SK-N-SH treated with all-trans-retinoic acid at 6 μM for 48 hours (cell line): ENCODE measurements around the gene MEIS2.

Source experiments
- ARNTL ChIP-seq: fragments of 450-650 bp; formaldehyde crosslinking; IDR thresholded peaks from 2 replicates; pipeline ENCODE4 v1.5.0; 2020; ENCODE audit warnings: low read depth, mild to moderate bottlenecking, moderate library complexity, borderline replicate concordance
- GLIS3 ChIP-seq: fragments of 250-450 bp; sonication (Bioruptor Pico); IDR thresholded peaks from 2 replicates; pipeline ENCODE4 v1.5.0; 2020; ENCODE audit warnings: mild to moderate bottlenecking, moderate library complexity
- RARB ChIP-seq: fragments of 250-450 bp; sonication (Bioruptor Pico); IDR thresholded peaks from 2 replicates; pipeline ENCODE4 v1.8.0; 2021; ENCODE audit warnings: mild to moderate bottlenecking, moderate library complexity
- TOX ChIP-seq: fragments of 250-450 bp; sonication (Bioruptor Pico); IDR thresholded peaks from 2 replicates; pipeline ENCODE4 v1.8.0; 2021; ENCODE audit warnings: mild to moderate bottlenecking, moderate library complexity, borderline replicate concordance
- ZFP3 ChIP-seq: fragments of 250-450 bp; sonication (Bioruptor Pico); IDR thresholded peaks from 2 replicates; pipeline ENCODE4 v1.5.0; 2020; ENCODE audit warnings: mild to moderate bottlenecking, moderate library complexity
- ZFP30 ChIP-seq: fragments of 450-650 bp; formaldehyde crosslinking; IDR thresholded peaks from 2 replicates; pipeline ENCODE4 v1.5.0; 2022; ENCODE audit warnings: mild to moderate bottlenecking, moderate library complexity
- ZNF565 ChIP-seq: fragments of 450-650 bp; formaldehyde crosslinking; conservative IDR thresholded peaks from 2 replicates; pipeline ENCODE4 v1.5.0; 2020; ENCODE audit warnings: low read depth, mild to moderate bottlenecking, moderate library complexity
- TF ChIP-seq, protein P1 (sequence below): fragments of 250-450 bp; sonication (Bioruptor Pico); IDR thresholded peaks from 2 replicates; pipeline ENCODE4 v1.8.0; 2020; ENCODE audit warnings: mild to moderate bottlenecking, moderate library complexity, borderline replicate concordance
- TF ChIP-seq, protein P2 (sequence below): fragments of 250-450 bp; sonication (Bioruptor Pico); IDR thresholded peaks from 2 replicates; pipeline ENCODE4 v1.8.0; 2021; ENCODE audit warnings: low read depth, mild to moderate bottlenecking, moderate library complexity, borderline replicate concordance

DNA sequence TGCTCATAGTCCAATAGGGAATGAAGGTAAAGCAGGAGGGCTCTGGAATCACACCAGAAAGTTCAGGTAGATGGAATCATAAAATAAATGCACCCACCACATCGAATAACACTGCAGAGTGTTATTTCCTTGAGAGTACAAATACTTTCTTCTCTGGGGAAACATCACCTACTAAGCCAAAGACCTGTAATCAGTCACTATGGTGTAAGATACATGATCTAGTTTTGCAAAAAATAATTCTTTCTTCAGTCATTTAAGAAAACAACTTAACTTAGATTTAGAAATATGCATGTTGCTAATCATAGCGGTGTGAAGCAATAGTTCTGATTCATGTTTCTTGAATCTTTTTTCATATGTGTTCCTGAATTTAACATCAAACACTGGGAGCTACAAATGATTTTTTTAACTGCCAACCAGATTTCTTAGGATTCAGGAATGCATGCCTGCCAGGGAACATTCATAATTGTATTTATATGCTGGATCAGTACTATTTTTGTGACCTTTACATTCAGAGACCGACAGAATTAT, 40.2 kb upstream of the MEIS2 start:
- TF ChIP-seq ZFP3 (CRISPR knock-in tag) (no peak), ARNTL (CRISPR knock-in tag) (no peak), GLIS3 (CRISPR knock-in tag) (no peak), ZFP30 (no peak), ZNF565 (CRISPR knock-in tag) (no peak), RARB (no peak), TOX (CRISPR knock-in tag) (no peak)
- TF ChIP-seq, protein P1, sequence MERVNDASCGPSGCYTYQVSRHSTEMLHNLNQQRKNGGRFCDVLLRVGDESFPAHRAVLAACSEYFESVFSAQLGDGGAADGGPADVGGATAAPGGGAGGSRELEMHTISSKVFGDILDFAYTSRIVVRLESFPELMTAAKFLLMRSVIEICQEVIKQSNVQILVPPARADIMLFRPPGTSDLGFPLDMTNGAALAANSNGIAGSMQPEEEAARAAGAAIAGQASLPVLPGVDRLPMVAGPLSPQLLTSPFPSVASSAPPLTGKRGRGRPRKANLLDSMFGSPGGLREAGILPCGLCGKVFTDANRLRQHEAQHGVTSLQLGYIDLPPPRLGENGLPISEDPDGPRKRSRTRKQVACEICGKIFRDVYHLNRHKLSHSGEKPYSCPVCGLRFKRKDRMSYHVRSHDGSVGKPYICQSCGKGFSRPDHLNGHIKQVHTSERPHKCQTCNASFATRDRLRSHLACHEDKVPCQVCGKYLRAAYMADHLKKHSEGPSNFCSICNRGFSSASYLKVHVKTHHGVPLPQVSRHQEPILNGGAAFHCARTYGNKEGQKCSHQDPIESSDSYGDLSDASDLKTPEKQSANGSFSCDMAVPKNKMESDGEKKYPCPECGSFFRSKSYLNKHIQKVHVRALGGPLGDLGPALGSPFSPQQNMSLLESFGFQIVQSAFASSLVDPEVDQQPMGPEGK (CRISPR knock-in tag): no peak
- TF ChIP-seq, protein P2, sequence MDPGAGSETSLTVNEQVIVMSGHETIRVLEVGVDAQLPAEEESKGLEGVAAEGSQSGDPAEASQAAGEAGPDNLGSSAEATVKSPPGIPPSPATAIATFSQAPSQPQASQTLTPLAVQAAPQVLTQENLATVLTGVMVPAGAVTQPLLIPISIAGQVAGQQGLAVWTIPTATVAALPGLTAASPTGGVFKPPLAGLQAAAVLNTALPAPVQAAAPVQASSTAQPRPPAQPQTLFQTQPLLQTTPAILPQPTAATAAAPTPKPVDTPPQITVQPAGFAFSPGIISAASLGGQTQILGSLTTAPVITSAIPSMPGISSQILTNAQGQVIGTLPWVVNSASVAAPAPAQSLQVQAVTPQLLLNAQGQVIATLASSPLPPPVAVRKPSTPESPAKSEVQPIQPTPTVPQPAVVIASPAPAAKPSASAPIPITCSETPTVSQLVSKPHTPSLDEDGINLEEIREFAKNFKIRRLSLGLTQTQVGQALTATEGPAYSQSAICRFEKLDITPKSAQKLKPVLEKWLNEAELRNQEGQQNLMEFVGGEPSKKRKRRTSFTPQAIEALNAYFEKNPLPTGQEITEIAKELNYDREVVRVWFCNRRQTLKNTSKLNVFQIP (CRISPR knock-in tag): no peak
